Body of pancreas (tissue), 4 donors: ENCODE data around the gene ARHGAP27.

Source experiments
- CTCF ChIP-seq, 7 experiments: fragments of 450-650 bp in 4 of 7; fragments of 200-600 bp in 3 of 7; sonication (generic) in 3 of 7; IDR thresholded peaks; one replicate each; pipeline ENCODE4 v1.5.1; 2016 to 2019; ENCODE audit warnings: antibody characterized with exemption in 7 of 7
- POLR2A ChIP-seq, 3 donors: fragments of 450-650 bp; IDR thresholded peaks; one replicate each; pipeline ENCODE4 v1.6.1; 2016; ENCODE audit warnings: antibody characterized with exemption in 3 of 3, mild to moderate bottlenecking in 2 of 3

DNA sequence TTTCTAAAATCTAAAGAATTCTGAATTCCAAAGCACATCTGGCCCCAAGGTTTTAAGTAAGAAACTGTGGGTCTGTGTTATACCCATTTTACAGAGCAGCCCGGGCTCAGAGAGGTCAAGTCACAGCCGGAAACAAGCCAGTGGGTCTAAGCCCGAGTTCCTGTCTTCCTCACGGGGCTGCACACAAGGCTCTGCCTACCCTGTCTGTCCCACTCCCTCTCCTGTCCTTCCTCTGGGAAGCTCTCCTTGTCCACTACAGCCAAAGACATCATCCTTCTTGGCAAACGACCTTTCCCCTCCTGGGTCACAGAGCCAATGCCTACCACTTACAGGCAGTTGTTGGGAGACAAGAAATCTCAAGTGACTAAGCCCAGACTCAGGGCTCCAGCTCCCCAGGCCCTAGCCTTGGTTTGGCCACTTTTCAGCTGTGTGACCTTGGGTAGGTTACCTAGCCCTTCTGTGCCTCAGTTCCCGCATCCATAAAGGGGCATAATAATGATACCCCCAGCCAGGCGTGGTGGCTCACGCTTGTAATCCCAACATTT is 60.3 kb downstream of the ARHGAP27 start:
- TF ChIP-seq CTCF (IDR thresholded peaks at IDR 0.05) (no peak), POLR2A (IDR thresholded peaks at IDR 0.05) (no peak)
